Fibroblast of the aortic adventitia (primary cell): ENCODE measurements around the gene MTOR. TPM values are rescaled to one million over a fixed set of nuclear protein-coding genes. Genes with fewer than 3 reads are reported as not detected.
A peak's percentile ranks its signal among the peaks of the same experiment; 100 is the strongest.
"Not testable (repeated sequence)": the region's sequence is repeated elsewhere in the genome, so short reads cannot be mapped to it uniquely, and the experiment has no call there.

Experiments
- DNase-seq: peaks from one replicate; pipeline ENCODE4 v3.0.0-alpha.2; 2010; ENCODE audit warnings: low read depth
- H3K4me3 ChIP-seq: 2 replicates; pipeline ENCODE4 v1.5.1; 2011; ENCODE audit warnings: low read depth, mild to moderate bottlenecking, control low read depth, low read length, moderate library complexity
- total RNA-seq: library from RNA; depleted of rRNA; stranded (reverse); fragments of >200 nt; gene quantifications from 2 replicates; pipeline ENCODE4 v1.2.3, GENCODE V29; 2012; ENCODE audit warnings: low replicate concordance
- TF ChIP-seq, protein P1 (sequence below): IDR thresholded peaks from 2 replicates; pipeline ENCODE4 v1.5.1; 2011; ENCODE audit warnings: mild to moderate bottlenecking, low read length, control low read depth, inconsistent platforms; ENCODE audit not compliant: insufficient read depth

MTOR gene
- total RNA-seq, 1 donor = 36.3 TPM

DNA sequence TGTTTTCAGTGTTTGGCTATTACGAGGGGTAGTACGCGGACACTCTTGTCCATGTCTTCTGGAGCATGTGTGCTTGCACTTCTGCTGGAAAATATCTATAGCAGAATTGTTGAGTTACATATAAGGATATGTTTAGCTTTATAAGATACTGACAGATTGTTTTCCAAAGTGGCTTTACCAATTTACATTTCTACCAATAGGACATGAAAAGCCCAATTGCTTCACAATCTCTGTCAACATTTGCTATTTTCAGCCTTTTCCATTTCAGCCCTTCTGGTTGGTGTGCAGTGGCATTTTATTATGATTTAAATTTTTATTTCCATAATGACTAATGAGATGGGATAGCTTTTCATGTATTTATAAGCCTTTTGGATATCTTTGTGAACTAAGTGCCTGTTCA is 79.5 kb downstream of the MTOR start:
- TF ChIP-seq, protein P1, sequence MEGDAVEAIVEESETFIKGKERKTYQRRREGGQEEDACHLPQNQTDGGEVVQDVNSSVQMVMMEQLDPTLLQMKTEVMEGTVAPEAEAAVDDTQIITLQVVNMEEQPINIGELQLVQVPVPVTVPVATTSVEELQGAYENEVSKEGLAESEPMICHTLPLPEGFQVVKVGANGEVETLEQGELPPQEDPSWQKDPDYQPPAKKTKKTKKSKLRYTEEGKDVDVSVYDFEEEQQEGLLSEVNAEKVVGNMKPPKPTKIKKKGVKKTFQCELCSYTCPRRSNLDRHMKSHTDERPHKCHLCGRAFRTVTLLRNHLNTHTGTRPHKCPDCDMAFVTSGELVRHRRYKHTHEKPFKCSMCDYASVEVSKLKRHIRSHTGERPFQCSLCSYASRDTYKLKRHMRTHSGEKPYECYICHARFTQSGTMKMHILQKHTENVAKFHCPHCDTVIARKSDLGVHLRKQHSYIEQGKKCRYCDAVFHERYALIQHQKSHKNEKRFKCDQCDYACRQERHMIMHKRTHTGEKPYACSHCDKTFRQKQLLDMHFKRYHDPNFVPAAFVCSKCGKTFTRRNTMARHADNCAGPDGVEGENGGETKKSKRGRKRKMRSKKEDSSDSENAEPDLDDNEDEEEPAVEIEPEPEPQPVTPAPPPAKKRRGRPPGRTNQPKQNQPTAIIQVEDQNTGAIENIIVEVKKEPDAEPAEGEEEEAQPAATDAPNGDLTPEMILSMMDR = no peak
- no peak overlapping the region for H3K4me3 ChIP-seq

DNA sequence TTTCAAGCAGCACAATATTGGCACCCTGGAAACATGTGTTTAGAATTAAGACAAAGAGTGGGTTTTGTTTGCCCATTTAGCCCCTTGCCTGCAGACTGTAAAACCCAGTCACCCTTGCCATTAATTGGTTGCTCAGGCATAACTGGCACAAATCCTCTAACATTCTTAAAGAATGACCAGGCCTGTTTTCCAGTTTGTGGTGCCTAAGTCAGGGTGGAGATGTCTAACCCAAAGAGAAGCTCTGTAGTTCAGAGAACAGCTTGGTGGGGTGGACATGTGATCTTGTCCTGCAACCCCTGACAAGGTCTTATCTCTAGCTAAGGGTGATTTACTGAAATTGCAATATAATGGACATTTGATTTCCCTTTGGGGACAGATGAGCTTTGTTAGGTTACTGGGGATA is 82.0 kb downstream of the MTOR start:
- TF ChIP-seq, protein P1 = no peak
- DNase-seq = peak; percentile 81
- H3K4me3 ChIP-seq = no peak overlapping the region

More for the DNA sequence above, 79.5 kb downstream of the MTOR start:
- DNase-seq = no peak

DNA sequence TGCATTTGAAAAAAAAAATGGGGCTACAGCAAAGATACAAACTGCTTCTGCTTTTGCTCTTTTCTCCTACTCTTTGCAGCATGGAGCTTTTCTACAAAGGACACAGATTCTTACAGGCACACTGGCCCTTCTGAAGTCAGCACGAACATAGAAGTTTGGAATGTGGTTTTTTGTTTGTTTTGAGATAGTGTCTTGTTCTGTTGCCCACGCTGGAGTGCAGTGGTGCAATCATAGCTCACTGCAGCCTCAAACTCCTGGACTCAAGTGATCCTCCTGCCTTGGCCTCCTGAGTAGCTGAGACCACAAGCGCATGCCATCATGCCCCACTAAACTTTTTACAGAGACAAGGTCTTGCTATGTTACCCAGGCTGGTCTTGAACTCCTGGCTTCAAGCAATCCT is 82.6 kb downstream of the MTOR start:
- DNase-seq = peak; percentile 80
- not testable (repeated sequence) for H3K4me3 ChIP-seq

DNA sequence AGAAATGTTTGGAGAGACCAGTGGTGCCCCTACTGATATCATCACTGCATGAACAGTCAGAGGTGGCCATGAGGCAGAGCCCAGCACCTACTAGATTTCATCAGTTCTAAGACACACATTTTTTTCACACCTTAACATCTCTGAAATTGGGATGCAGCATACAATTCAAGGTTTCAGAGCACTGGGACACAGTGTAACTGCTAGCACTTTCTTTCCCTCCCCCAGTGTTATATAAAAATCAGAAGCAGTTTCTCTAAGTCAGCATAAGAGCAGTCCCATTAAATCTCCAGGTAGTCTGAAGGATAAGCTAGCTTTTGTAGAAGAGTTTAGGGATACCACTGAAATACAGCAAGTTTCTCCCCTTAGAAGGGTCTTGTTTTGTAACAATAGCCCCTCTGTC is 83.2 kb downstream of the MTOR start:
- TF ChIP-seq, protein P1 = no peak
- H3K4me3 ChIP-seq = no peak overlapping the region
- DNase-seq = no peak

DNA sequence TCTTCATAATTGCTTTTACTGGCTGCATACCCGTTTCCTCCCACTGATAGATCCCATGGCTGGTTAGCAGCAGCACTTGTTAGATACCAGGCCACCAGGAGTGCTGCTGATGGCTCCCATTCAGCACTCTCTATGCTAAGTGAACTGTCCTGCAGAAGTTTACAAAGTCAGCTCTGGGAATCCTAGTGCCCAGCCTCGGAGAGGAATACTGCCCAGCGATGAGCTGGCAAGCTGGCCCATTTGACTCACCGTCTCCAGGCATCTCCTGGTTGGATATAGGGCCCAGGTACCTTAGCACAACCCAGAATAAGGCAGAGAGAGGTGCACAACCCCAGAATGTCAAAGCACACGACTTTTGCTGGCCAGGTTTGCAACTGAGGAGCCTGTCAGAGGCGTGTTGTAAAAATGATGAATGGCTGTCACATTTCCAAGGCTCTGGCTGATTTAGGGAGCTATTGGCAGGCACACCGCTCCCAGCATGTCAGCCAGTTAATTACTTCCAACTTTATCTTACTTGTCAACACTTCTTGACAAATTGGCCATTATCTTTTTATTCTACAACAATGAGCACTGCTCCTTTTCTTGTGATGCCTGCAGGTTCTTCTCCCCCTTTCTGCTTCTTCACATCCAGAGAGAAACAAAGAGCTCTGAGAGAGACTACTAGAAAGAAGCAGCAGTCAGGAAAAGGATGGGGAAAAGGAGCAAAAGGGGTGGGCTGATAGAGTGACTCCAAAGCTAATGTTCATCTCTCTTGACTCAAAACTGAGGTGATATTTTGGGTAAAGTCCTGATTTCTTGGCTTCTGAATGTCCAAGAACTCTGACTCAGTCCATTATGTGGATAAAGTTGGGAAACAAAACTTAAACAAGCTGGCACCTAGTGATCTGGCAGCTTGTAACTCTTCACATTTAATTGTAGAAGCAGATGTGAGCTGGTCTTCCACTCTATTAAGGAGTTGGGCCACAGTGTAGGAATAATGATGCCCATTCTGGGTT is 84.0 kb downstream of the MTOR start:
- TF ChIP-seq, protein P1 = no peak
- H3K4me3 ChIP-seq = no peak overlapping the region
- DNase-seq = peak; percentile 72

DNA sequence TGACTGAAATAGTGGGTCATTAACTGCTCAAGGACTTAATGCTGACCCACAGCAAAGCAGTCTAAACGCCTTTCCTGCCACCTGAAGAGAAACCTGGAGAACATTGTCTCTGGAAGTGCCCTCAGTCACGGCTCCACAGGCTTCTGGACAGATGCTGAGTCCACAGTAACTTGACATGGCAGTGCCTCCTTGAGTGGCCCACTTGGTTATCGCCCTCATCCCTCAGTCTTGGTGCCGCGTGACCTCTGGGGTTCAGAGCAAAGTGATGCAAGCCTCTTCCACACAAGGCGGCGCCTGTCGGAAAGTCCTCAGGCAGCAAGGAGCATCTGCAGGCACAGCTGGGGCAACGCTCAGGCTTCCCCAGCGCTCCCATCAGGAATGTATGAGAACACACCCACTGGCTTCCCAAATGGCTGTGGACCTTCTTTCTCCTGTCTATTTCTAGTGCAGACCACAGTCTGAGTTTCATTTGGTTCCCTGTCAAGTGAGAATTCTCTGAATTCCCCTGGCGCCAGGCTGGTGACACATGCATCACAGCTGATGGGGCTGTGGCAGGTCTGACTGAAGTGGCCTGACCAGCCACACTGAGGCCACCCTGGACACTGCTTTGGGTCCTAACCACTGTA is 86.2 kb downstream of the MTOR start:
- DNase-seq = no peak
- TF ChIP-seq, protein P1 = no peak
- H3K4me3 ChIP-seq = no peak overlapping the region

DNA sequence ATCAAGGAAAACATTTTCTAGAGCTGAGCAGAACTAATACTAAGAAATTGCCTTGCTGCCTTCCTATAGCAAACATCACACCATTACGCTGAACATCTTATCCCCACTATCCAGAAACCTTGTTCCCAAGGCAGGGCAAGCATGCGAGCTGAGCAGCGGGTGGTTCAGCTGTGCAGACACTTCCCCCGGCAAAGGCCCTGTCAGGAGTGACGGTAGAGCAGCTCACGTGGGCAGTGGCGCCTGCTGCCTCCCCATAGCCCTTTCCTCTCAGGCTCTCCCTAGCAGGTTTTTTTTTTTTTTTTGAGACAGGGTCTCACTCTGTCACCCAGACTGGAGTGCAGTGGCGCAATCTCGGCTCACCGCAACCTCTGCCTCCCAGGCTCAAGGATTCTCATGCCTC is 86.9 kb downstream of the MTOR start:
- no peak for DNase-seq
- TF ChIP-seq, protein P1 = no peak
- H3K4me3 ChIP-seq = no peak overlapping the region
